SK-MEL-5 (cell line): ENCODE data around the gene ADAM17. TPM values are rescaled to one million over a fixed set of nuclear protein-coding genes. Genes with fewer than 3 reads are reported as not detected.
A peak's percentile ranks its signal among the peaks of the same experiment; 100 is the strongest.
"Not testable (repeated sequence)": the region's sequence is repeated elsewhere in the genome, so short reads cannot be mapped to it uniquely, and the experiment has no call there.

Experiments used
- DNase-seq: peaks from one replicate; pipeline ENCODE4 v3.0.0-alpha.2; 2016; ENCODE audit warnings: low read depth, low spot score
- in situ Hi-C: cut with HindIII; loops from 2 replicates; pipeline ENCODE4 v1.10.0; 2016; ENCODE audit warnings: low sequenced_read_pairs, high pct_unique_total_duplicates, low pct_unique_long_range_greater_than_20kb
- total RNA-seq: library from RNA; depleted of rRNA; stranded (reverse); fragments of >200 nt; shearing (Covaris generic); gene quantifications from 2 replicates; pipeline ENCODE4 v1.2.3, GENCODE V29; 2014

The ADAM17 gene
- total RNA-seq, 1 experiment from 2014 or later, result 34.9 TPM

- in situ Hi-C loops, result no loop called here
- DNase-seq, result peak; percentile 29
These were observed 19.1 kb downstream of the ADAM17 start for GRCh38 chr2:9536504-9536903.

GRCh38 chr2:9535177-9535576 lies 20.5 kb downstream of the ADAM17 start:
- in situ Hi-C loops, result no loop called here
- no peak for DNase-seq

- no peak for DNase-seq
- in situ Hi-C loops, result no loop called here
These were observed 22.0 kb downstream of the ADAM17 start for GRCh38 chr2:9533663-9534062.

- in situ Hi-C loops, result no loop called here
These were observed 23.2 kb downstream of the ADAM17 start for GRCh38 chr2:9532421-9532820.

GRCh38 chr2:9527995-9528787 lies 27.4 kb downstream of the ADAM17 start:
- in situ Hi-C loops, result no loop called here
- DNase-seq, result no peak

More at GRCh38 chr2:9532421-9532820, 23.2 kb downstream of the ADAM17 start:
- no peak for DNase-seq

GRCh38 chr2:9525266-9525665 lies 30.4 kb downstream of the ADAM17 start:
- DNase-seq, result peak; percentile 59
- in situ Hi-C loops, result no loop called here

GRCh38 chr2:9524291-9524690 lies 31.3 kb downstream of the ADAM17 start:
- in situ Hi-C loops, result no loop called here
- DNase-seq, result no peak

- in situ Hi-C loops, result no loop called here
These were observed 36.4 kb downstream of the ADAM17 start for GRCh38 chr2:9519250-9519649.

GRCh38 chr2:9518780-9519179 lies 36.9 kb downstream of the ADAM17 start:
- no peak for DNase-seq
- in situ Hi-C loops, result no loop called here

More at GRCh38 chr2:9519250-9519649, 36.4 kb downstream of the ADAM17 start:
- no peak for DNase-seq

- no peak for DNase-seq
- in situ Hi-C loops, result no loop called here
These were observed 37.5 kb downstream of the ADAM17 start for GRCh38 chr2:9518163-9518562.

GRCh38 chr2:9517118-9517782 lies 38.4 kb downstream of the ADAM17 start:
- DNase-seq, result no peak
- in situ Hi-C loops, result no loop called here

- DNase-seq, in situ Hi-C loops: not testable (repeated sequence)
These were observed 41.7 kb downstream of the ADAM17 start for GRCh38 chr2:9513946-9514345.

GRCh38 chr2:9508931-9509330 lies 46.7 kb downstream of the ADAM17 start:
- in situ Hi-C loops, result no loop called here

GRCh38 chr2:9498210-9498609 lies 57.4 kb downstream of the ADAM17 start:
- in situ Hi-C loops, result no loop called here
- no peak for DNase-seq

More at GRCh38 chr2:9508931-9509330, 46.7 kb downstream of the ADAM17 start:
- DNase-seq, result no peak

GRCh38 chr2:9497017-9497416 lies 58.6 kb downstream of the ADAM17 start:
- in situ Hi-C loops, result no loop called here
- no peak for DNase-seq

GRCh38 chr2:9494081-9494480 lies 61.5 kb downstream of the ADAM17 start:
- DNase-seq, result no peak
- in situ Hi-C loops, result no loop called here

GRCh38 chr2:9493478-9493877 lies 62.2 kb downstream of the ADAM17 start:
- no peak for DNase-seq
- in situ Hi-C loops, result no loop called here

GRCh38 chr2:9492927-9493326 lies 62.7 kb downstream of the ADAM17 start:
- DNase-seq, result no peak
- in situ Hi-C loops, result no loop called here

- DNase-seq, result no peak
- in situ Hi-C loops, result no loop called here
These were observed 64.8 kb downstream of the ADAM17 start for GRCh38 chr2:9490789-9491188.
